BE2C (cell line): ENCODE measurements around the gene CHCHD10.

ENCODE experiments used
- DNase-seq: peaks from one replicate; pipeline ENCODE4 v3.0.0-alpha.2; 2020
- H3K27me3 ChIP-seq: fragments of 250-450 bp; sonication (Bioruptor Pico); 2 replicates; pipeline ENCODE4 v1.5.1; 2020; ENCODE audit warnings: mild to moderate bottlenecking
- H3K36me3 ChIP-seq: fragments of 250-450 bp; sonication (Bioruptor Pico); 2 replicates; pipeline ENCODE4 v1.5.1; 2020; ENCODE audit warnings: mild to moderate bottlenecking
- H3K4me1 ChIP-seq: fragments of 250-450 bp; sonication (Bioruptor Pico); 2 replicates; pipeline ENCODE4 v1.5.1; 2020
- H3K4me3 ChIP-seq: 2 replicates; pipeline ENCODE4 v1.5.1; 2011; ENCODE audit warnings: low read depth, low read length
- H3K9me3 ChIP-seq: fragments of 250-450 bp; sonication (Bioruptor Pico); 2 replicates; pipeline ENCODE4 v1.5.1; 2020
- CTCF ChIP-seq: IDR thresholded peaks from 2 replicates; pipeline ENCODE4 v1.5.1; 2012; ENCODE audit warnings: mild to moderate bottlenecking, low read depth, low read length

Gene CHCHD10

GRCh38 chr22:23775779-23776375 lies 8.1 kb upstream of the CHCHD10 start:
- Histone ChIP-seq H3K4me3 (no peak overlapping the region), H3K36me3 (no peaks in the 10 kb centered on the region), H3K9me3 (no peaks in the 10 kb centered on the region), H3K27me3 (no peaks in the 10 kb centered on the region), H3K4me1 (no peaks in the 10 kb centered on the region; the same call in 1 of the 2 replicates)
- no peak for TF ChIP-seq CTCF
- no peak for DNase-seq

GRCh38 chr22:23774922-23775436 lies 7.2 kb upstream of the CHCHD10 start:
- no peaks in the 10 kb centered on the region for H3K36me3 ChIP-seq
- no peaks in the 10 kb centered on the region for H3K9me3 ChIP-seq
- no peak for DNase-seq
- no peak for TF ChIP-seq CTCF
- no peak overlapping the region for H3K4me3 ChIP-seq
- H3K27me3 ChIP-seq = no peaks in the 10 kb centered on the region
- H3K4me1 ChIP-seq = no peaks in the 10 kb centered on the region; the same call in 1 of the 2 replicates

DNA sequence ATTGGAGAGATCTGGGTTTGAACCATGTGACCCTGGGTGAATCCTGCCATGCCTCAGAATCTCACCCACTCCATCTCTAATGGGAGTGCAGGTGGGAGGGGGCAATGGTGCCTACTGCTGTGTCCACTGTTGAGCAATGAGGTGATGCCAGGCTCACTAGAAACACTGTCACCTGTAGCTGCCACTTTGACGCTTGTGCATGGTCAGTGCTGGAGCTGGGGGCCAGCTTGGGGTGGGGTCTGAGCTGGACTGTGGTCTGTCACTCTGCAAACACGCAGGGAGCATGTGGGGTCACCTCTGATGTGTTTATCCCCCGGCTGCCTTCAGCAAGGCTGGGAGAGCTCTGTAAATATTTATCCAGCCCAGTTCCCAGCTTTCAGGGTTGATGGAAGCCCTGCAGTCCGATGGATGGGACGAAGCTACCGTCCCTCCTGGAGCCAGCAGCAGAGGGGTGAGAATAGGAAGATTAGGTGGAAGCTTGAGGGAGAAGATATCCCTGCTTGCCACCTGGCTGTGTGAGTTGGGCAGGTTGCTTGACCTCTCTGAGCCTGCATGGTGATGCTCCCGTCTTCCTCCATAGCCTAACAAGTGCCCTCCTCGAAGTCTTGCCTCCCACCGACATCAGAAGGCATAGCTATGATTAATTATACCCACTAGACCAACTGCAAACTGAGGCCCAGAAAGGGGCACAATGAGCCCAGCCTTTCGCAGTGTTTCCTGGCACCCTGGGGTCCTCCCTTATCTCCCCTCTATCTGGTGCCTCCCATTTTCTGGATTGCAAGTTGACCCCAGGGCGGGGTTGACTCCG lies 6.5 kb upstream of the CHCHD10 start:
- Histone ChIP-seq H3K36me3 (no peaks in the 10 kb centered on the region), H3K9me3 (no peaks in the 10 kb centered on the region), H3K27me3 (no peaks in the 10 kb centered on the region), H3K4me1 (no peaks in the 10 kb centered on the region; the same call in 1 of the 2 replicates), H3K4me3 (no peak overlapping the region)
- no peak for DNase-seq
- TF ChIP-seq CTCF = no peak

- Histone ChIP-seq H3K9me3 (no peaks in the 10 kb centered on the region), H3K4me3 (peak overlapping the region; percentile 51), H3K27me3 (no peaks in the 10 kb centered on the region), H3K4me1 (no peaks in the 10 kb centered on the region; the same call in 1 of the 2 replicates), H3K36me3 (no peaks in the 10 kb centered on the region)
- DNase-seq = no peak
- TF ChIP-seq CTCF = no peak
Measured at GRCh38 chr22:23773483-23774113, 5.8 kb upstream of the CHCHD10 start.

GRCh38 chr22:23772649-23773473 lies 5.1 kb upstream of the CHCHD10 start, which contains the start of gene MMP11:
Gene MMP11, plus strand, starts transcription at chr22:23772849. Its CDS starts 22 bp downstream, at chr22:23772871.
- H3K4me3 ChIP-seq = peak within 1 kb of the TSS; percentile 51
- no peaks in the 10 kb centered on the region for H3K9me3 ChIP-seq
- no peaks in the 10 kb centered on the region for H3K27me3 ChIP-seq
- no peaks in the 10 kb centered on the region; the same call in 1 of the 2 replicates for H3K4me1 ChIP-seq
- TF ChIP-seq CTCF = 0 out of 2 replicates have a peak, but pooled peaks have one; percentile 3
- no peaks in the 10 kb centered on the region for H3K36me3 ChIP-seq
- DNase-seq = peak; percentile 79
